Ovary (tissue), 3 donors: ENCODE data around the gene GRIN2A.

Source experiments
- CTCF ChIP-seq, 3 donors: fragments of 450-650 bp in 2 of 3; fragments of 200-600 bp in 1 of 3; IDR thresholded peaks; one replicate each; pipeline versions ENCODE4 v1.5.1 to v1.8.0; 2016 to 2022; ENCODE audit warnings: antibody characterized with exemption in 3 of 3, mild to moderate bottlenecking in 1 of 3
- POLR2A ChIP-seq: fragments of 450-650 bp; IDR thresholded peaks from one replicate; pipeline ENCODE4 v1.6.1; 2017; ENCODE audit warnings: antibody characterized with exemption, mild to moderate bottlenecking, moderate library complexity
- donor health status: DM: no; HTN: no; CAD: no.

- TF ChIP-seq CTCF (IDR thresholded peaks at IDR 0.05) (no peak), POLR2A (no peak)
Observed at GRCh38 chr16:9775998-9776397, 406.2 kb downstream of the GRIN2A start.
